ENCODE results near the gene P2RY2.

P2RY2 gene

DNA sequence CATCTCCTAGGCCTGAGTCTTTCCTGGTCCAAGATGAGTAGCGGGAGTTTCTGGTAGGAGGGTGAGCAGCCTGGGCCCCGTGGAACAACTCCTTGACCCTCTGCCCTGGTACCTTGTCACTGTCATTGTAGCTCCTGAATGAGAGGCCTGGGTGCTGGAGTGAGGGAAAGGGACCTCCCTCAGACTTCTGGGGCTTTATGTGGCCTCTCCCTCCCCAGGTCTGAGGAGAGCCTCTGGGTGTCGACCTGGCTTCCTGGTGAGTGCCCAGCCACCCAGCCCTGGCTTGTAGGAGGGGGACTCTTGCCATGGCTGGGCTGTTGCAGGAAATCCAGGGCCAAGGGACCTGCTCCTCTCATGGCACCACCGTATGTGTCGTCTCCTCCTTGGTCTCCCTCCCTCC lies 3.9 kb downstream of the P2RY2 start:
- Histone ChIP-seq H3K9me2 (replicated peaks; ENCODE audit: control insufficient read depth, low read length) (no peaks in the 10 kb centered on the region), H4K20me1 (ENCODE audit: control insufficient read depth, insufficient read depth, low read depth, low read length) (no peaks in the 10 kb centered on the region), H3K27me3 (ENCODE audit: control insufficient read depth, low read length) (peaks cover 46% of the 10 kb centered on the region), H3K4me2 (ENCODE audit: low read length) (no peak overlapping the region), H3K36me3 (ENCODE audit: control insufficient read depth, low read length) (no peaks in the 10 kb centered on the region), H3F3A (ENCODE audit: control insufficient read depth, insufficient read depth) (no peaks in the 10 kb centered on the region), H3K27ac (ENCODE audit: low read depth, low read length) (no peak overlapping the region), H3K79me2 (ENCODE audit: control insufficient read depth, low read length) (no peaks in the 10 kb centered on the region), H3K4me3 (ENCODE audit: low read length) (no peak overlapping the region), H3K9me3 (ENCODE audit: control insufficient read depth, insufficient read depth, low read length) (no peaks in the 10 kb centered on the region), H3K4me1 (ENCODE audit: control insufficient read depth, low read length) (peaks cover 4% of the 10 kb centered on the region)
- TF ChIP-seq, protein P1, sequence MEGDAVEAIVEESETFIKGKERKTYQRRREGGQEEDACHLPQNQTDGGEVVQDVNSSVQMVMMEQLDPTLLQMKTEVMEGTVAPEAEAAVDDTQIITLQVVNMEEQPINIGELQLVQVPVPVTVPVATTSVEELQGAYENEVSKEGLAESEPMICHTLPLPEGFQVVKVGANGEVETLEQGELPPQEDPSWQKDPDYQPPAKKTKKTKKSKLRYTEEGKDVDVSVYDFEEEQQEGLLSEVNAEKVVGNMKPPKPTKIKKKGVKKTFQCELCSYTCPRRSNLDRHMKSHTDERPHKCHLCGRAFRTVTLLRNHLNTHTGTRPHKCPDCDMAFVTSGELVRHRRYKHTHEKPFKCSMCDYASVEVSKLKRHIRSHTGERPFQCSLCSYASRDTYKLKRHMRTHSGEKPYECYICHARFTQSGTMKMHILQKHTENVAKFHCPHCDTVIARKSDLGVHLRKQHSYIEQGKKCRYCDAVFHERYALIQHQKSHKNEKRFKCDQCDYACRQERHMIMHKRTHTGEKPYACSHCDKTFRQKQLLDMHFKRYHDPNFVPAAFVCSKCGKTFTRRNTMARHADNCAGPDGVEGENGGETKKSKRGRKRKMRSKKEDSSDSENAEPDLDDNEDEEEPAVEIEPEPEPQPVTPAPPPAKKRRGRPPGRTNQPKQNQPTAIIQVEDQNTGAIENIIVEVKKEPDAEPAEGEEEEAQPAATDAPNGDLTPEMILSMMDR (IDR thresholded peaks at IDR 0.05; ENCODE audit: low read depth, low read length, poor library complexity, severe bottlenecking): no peak
- no peak for TF ChIP-seq EZH2phosphoT487 (IDR thresholded peaks at IDR 0.05; ENCODE audit: borderline replicate concordance, low read length)

DNA sequence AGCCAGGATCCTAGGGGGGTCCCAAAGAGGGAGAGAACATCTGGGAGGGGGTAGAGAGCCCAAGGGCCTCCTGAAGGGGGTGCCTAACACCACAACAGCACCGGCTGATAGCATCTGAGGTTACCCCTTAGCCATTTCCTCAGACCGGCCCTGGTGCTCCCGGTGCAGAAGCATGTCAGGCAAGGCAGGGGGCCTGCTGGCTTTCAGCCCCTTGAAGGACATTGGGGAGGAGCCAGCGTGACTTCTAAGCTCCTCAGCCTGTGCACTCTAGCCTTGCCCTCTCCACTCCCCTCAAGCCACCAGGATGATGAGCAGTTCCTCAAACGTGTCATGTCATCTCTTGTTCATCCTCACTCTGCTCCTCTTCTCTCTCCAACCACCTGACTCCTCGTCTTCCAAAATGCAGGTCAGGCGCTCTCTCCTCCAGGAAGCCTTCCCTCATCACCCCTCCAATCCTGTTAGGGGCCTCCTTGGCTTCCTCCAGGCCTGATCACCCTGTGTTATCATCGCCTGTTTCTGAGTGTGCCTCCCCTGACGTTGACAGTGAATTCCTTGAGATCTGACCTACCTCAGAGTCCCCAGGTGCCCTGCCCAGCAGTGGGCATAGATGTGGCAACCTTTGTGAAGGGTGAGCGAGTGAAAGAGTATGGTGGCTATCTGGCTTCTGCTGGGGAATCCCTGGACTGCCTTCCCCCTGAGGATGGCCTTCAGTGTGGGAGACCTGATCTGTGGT lies 6.1 kb downstream of the P2RY2 start:
- H3K27ac ChIP-seq (ENCODE audit: low read depth, low read length): no peak overlapping the region
- H3K4me2 ChIP-seq (ENCODE audit: low read length): no peak overlapping the region
- no peaks in the 10 kb centered on the region for H4K20me1 ChIP-seq (ENCODE audit: control insufficient read depth, insufficient read depth, low read depth, low read length)
- no peaks in the 10 kb centered on the region for H3K4me1 ChIP-seq (ENCODE audit: control insufficient read depth, low read length)
- no peaks in the 10 kb centered on the region for H3K9me3 ChIP-seq (ENCODE audit: control insufficient read depth, insufficient read depth, low read length)
- H3K36me3 ChIP-seq (ENCODE audit: control insufficient read depth, low read length): no peaks in the 10 kb centered on the region
- TF ChIP-seq EZH2phosphoT487 (IDR thresholded peaks at IDR 0.05; ENCODE audit: borderline replicate concordance, low read length): no peak
- TF ChIP-seq, protein P1 (IDR thresholded peaks at IDR 0.05; ENCODE audit: low read depth, low read length, poor library complexity, severe bottlenecking): no peak
- H3K4me3 ChIP-seq (ENCODE audit: low read length): no peak overlapping the region
- H3K27me3 ChIP-seq (ENCODE audit: control insufficient read depth, low read length): peaks cover 27% of the 10 kb centered on the region
- no peaks in the 10 kb centered on the region for H3F3A ChIP-seq (ENCODE audit: control insufficient read depth, insufficient read depth)
- H3K9me2 ChIP-seq (replicated peaks; ENCODE audit: control insufficient read depth, low read length): no peaks in the 10 kb centered on the region
- H3K79me2 ChIP-seq (ENCODE audit: control insufficient read depth, low read length): no peaks in the 10 kb centered on the region

DNA sequence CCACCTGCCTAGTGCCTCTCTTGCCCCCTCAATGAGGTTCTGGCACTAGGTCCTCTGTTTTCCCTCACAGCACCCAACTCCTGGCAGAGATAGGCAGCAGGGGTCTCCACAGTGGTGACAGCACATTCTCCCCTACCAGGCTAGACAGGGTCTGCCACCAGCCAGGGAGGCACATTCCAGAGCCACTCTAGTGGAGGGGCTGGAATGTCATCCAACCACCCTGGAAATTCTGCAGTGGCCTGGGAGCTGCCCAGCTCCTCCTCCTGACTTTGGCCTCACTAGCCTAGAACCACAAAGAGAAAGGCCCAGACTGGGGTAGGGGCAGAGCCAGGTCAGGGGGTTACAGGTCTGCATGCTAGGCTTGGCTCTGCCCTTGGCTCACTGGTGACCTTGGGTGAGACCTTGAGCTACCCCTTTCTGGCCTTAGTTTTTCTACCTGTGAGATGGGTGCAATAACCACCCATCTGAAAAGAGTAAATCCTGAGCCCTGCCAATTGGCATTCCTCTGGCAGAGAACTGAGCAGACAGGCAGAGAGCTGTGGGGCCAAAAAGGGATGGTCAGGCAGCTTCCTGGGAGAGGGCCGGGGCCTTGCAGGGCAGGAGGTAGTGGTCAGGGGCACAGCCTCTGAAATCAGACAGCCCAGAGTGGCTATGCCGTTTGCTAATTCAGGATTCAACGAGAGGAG lies 7.1 kb downstream of the P2RY2 start:
- TF ChIP-seq EZH2phosphoT487 (IDR thresholded peaks at IDR 0.05; ENCODE audit: borderline replicate concordance, low read length): no peak
- TF ChIP-seq, protein P1 (IDR thresholded peaks at IDR 0.05; ENCODE audit: low read depth, low read length, poor library complexity, severe bottlenecking): no peak
- no peaks in the 10 kb centered on the region for H3K9me2 ChIP-seq (replicated peaks; ENCODE audit: control insufficient read depth, low read length)

More for the DNA sequence above, 7.1 kb downstream of the P2RY2 start:
- no peaks in the 10 kb centered on the region for H3K79me2 ChIP-seq (ENCODE audit: control insufficient read depth, low read length)
- no peak overlapping the region for H3K27ac ChIP-seq (ENCODE audit: low read depth, low read length)
- no peak overlapping the region for H3K4me3 ChIP-seq (ENCODE audit: low read length)
- H3K9me3 ChIP-seq (ENCODE audit: control insufficient read depth, insufficient read depth, low read length): no peaks in the 10 kb centered on the region
- no peaks in the 10 kb centered on the region for H3K4me1 ChIP-seq (ENCODE audit: control insufficient read depth, low read length)
- H3K27me3 ChIP-seq (ENCODE audit: control insufficient read depth, low read length): peaks cover 20% of the 10 kb centered on the region; the same call in 1 of the 2 replicates
- no peaks in the 10 kb centered on the region for H3K36me3 ChIP-seq (ENCODE audit: control insufficient read depth, low read length)
- H3F3A ChIP-seq (ENCODE audit: control insufficient read depth, insufficient read depth): no peaks in the 10 kb centered on the region
- no peaks in the 10 kb centered on the region for H4K20me1 ChIP-seq (ENCODE audit: control insufficient read depth, insufficient read depth, low read depth, low read length)
- no peak overlapping the region for H3K4me2 ChIP-seq (ENCODE audit: low read length)

Measured in DOHH2 (cell line).